Hematopoietic multipotent progenitor cell treated with erythropoietin and hydrocortisone succinate and interleukin-3 and kit ligand, for 6 days (in vitro differentiated cells): ENCODE data around the gene CMIP.
"Not testable (repeated sequence)": the region's sequence is repeated elsewhere in the genome, so short reads cannot be mapped to it uniquely, and the experiment has no call there.

ENCODE experiments used
- DNase-seq: peaks from one replicate; pipeline ENCODE4 v3.0.0-alpha.2; 2015

CMIP gene

DNA sequence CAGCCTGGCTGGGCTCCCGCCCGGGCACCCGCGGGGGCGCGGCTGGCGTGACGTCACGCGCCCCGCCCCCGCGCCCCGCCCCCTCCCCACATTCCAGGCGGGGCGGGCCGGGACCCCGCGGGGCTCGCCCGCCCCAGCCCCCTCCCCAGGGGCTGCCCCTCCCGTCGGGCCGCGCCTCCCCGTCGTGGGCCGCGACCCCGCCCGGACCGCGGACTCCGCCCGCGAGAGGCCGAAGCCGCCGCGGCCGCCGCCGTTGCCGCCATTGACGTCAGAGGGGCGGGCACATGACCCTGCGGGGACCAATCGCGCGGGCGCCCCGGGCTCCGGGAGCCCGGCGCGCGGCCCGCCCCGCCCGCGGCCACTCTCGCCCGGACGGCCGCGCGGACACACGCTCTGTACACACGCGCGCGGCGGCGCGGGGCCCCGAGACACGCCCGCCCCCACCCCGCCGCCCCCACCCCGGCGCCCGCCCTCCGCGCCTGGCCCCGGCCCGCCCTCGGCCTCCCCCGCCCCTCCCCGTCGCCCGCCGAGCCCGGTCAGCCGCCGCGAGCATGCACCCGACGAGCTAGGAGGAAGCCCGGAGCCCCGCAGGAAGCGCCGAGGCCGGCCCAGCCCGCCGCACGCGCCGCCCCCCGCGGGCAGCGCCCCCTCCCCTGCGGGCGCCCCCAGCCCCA is at the start of gene CMIP:
TSS of gene CMIP (plus strand) at position 361 of the 674 bp plus-strand sequence.
- DNase-seq, result peak; percentile 88

DNA sequence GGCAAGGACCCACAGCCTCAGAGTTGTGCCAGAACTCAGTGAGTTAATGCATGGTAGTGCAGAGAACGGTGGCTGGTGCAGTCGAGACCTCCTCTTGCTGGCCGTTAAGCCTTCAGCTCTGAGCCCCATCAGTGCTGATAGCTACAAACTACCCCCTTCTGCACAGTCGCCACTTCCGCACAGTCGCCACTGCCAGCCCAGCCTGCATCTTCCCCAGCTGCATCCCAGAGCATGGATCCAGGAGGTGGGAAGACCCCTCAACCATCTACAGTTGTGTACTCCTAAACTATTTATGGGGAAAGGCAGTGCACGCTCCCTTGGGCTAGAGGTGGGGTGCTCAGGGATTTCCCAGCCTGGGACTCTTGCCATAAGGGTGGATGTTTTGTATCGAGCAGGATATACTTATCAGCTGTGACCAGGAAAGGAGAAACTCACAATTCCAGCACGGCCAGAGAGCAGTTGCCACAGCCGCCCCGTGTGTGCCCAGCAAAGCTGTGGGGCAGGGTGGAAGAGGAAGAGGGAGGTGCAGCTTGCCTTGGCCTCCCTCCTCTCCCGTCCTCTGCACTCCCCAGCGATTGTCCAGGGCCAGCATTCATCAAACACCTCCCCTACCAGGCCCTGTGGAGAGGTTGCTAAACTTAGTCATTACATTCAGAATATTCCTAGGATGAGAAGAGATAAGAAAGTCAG is 49.5 kb upstream of the CMIP start:
- DNase-seq, result no peak

DNA sequence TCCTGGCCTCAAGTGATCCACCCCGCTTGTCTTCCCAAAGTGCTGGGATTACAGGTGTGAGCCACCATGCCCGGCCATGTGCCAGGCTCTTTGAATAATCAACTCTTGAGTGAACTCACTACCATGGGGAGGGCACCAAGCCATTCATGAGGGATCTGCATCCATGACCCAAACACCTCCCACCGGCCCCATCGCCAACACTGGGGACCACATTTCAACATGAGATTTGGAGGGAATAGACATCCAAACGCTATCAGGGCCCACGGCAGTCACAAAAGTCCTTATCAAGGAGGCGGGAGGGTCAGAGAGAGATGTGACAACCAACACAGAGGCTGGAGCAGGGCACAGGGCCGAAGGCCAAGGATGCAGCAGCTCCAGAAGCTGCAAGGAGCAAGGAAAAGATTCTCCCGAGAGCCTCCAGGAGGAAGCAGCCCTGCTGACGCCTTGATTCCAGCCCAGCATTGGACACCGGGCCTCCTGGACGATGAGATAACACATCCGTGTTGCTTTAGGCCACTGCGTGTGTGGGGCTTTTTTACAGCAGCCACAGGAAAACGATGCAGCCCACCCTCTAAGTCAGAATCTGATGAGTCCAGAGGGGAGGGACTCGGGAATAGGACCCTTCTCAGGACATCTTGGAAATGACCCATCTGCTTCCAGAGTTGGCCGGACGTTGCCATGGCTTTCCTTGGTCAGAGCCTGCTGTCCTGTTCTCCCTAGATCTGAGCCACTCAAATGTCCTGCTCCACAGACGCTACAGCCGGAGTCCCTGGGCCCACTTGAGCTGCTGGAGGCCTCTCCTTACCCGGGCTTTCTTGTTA is 47.3 kb upstream of the CMIP start:
- DNase-seq, result no peak

GRCh38 chr16:81397879-81398520 is 46.6 kb upstream of the CMIP start:
- peak; percentile 19 for DNase-seq

DNA sequence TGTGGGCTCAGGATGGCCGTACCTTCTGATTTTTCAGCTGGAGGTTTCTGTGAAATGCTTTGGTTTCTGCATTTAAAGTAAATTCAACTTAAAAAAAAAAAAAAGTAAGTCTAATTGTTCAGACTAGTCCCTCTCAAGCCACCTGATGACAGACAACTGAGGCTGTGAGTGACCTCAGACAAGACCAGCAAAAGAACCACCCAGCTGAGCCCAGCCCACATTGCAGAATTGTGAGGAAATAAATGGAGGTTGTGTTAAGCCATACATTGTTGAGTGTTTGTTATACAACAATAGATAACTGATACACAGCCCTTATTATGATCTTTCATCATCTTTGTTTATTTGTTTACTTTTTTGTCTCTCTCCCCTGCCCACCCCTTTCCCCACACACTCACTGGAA is 44.7 kb upstream of the CMIP start:
- no peak for DNase-seq

GRCh38 chr16:81401035-81401950 is 43.3 kb upstream of the CMIP start:
- no peak for DNase-seq

- DNase-seq, result no peak
Measured at GRCh38 chr16:81403208-81403600, 41.4 kb upstream of the CMIP start.

DNA sequence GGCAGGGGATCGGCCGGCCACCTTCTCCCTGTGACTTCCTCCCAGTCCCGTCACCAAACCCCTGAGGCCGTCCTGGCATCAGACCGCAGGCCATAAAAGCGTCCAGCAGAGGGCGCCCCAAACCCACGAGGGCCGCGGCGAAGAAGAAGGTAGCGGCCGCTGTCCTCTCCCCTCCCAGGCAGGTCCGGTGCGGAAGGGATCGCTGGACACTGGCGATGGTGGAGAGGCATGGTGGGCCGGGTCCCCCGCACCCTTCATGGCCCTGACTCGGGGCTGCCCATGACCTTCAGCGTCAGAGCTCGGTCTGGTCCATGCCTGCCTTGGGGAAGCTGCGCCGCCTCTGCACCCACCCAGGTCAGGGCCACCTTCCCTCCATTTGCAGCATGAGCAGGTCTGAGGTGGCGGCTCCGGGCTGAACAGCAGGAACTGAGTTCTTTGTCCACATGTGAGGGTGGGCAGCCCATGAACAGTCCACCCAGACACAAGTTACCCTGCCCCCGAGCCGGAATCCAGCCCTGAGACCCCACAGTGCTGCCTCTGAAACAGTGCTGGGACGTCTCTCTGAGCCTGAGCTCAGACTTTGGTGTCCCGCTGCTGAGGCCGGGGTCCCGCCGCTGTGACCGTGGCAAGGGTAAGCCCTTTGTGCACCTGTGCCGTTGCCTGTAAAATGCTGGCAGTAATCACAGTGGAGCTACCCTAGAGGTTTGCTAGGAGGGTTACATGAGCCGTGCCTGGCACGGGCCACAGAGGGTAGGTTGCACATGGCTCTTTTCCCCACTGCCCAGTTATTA is 40.8 kb upstream of the CMIP start:
- DNase-seq, result peak; percentile 90

GRCh38 chr16:81405002-81405401 is 39.6 kb upstream of the CMIP start:
- not testable (repeated sequence) for DNase-seq

- DNase-seq, result no peak
Measured at GRCh38 chr16:81405702-81406113, 38.9 kb upstream of the CMIP start.

GRCh38 chr16:81408409-81408950 is 36.1 kb upstream of the CMIP start:
- DNase-seq, result no peak

GRCh38 chr16:81409016-81409556 is 35.5 kb upstream of the CMIP start:
- DNase-seq, result no peak

DNA sequence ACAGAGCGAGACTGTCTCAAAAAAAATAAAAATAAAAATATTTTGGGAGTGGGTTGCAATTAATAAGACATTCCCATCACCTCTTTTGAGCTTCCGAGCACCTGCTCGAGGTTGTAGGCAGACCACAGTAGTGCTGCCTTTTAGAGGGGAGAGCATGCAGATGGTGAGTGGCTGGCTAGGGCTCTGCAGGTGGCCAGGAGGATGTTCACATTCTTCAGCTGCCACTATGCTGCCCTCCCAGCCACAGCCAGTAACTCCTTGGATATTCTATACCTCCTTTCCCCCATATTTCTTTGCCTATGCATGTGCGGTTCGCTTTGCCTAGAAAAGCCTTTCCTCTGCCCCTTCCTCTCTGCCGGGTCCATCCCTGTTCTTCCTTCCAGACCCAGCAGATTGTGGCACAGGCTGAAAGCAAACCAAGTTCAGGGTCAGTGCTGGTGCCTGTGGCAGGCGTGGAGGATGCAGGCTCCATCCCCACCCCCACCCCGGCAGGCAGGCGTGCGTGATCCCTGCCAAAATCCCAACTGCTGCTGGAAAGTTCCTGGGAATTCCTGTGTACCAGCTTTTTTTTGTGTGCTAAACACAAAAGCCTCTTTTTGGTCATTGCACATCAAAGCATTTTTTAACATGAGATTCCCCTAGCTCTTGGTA is 33.8 kb upstream of the CMIP start:
- no peak for DNase-seq

GRCh38 chr16:81413245-81413990 is 31.2 kb upstream of the CMIP start:
- DNase-seq, result no peak

DNA sequence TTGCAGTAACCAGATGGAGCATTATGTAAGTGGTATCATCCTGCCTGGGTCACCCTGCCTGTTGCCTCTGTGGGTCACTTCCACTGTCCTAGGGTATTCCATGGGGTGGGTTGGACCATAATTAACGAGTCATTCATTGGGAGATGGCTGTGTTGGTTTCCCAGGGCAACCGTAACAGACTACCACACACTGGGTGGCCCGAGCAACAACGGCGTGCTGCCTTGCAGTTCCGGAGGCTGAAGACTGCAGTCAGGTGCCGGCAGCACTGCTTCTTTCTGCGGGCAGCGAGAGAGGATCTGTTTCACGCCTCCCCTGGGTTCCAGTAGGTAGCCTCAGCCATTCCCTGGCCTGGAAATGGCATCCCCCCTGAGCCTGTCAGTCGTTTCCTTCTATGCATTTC is 28.9 kb upstream of the CMIP start:
- no peak for DNase-seq

DNA sequence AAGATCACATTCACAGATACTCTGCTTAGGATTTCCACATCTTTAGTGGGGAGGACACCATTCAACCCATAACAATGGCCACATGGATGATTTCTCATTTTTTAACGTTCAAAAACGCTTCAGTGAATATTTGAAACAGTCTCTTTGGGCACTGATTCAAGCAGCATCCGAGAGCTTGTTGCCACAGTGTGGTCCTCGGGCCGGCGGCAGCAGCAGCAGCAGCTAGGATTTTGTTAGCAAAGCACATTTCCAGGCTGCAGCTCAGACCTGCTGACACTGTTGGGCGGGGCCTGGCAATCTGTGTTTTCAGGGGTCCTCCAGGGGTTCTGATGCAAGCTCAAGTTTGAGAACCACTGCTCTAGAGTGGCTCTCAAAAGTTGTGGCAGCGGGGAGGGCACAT is 27.9 kb upstream of the CMIP start:
- DNase-seq, result no peak

GRCh38 chr16:81417210-81417609 is 27.4 kb upstream of the CMIP start:
- DNase-seq, result no peak

DNA sequence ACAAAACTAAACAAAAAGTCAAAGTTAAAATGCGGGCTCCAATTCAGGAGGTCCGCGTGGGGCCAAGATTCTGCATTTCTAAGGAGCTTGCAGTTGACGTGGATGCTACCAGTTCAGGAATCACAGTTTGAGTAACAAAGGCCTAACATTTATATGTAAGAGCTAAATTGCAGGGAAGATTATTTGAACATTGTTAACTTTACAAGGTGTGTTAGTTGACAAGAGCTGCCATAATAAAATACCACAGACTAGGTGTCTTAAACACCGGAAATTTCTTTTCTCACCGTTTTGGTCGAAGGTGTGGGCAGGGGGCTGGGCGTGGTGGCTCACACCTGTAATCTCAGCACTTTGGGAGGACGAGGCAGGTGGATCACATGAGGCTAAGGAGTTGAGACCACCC is 24.8 kb upstream of the CMIP start:
- no peak for DNase-seq

DNA sequence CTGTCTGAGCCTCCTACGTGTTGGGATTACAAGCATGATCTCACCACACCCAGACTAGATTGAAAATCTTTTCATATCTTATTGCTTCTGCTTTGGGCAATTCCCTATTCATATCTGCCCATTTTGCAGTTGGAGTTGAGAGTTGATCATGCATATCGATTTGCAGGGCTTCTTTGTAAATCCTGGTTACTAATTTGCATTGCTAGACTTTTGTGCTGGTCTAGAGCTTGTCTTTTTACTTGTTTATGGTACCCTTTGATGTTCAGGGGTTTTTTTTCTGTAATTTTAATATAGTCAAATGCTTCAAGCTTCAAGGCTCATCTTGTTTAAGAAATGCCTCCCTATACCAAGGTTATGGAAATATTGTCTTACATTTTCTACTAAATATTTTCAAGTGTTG is 23.5 kb upstream of the CMIP start:
- DNase-seq, result no peak

- no peak for DNase-seq
Measured at GRCh38 chr16:81421536-81421935, 23.1 kb upstream of the CMIP start.
